HUES6 (cell line): ENCODE results near the gene PRR5L.
A peak's percentile ranks its signal among the peaks of the same experiment; 100 is the strongest.

Experiments used
- H3K27ac ChIP-seq: 2 replicates; pipeline ENCODE4 v1.7.0; 2013; ENCODE audit warnings: low read depth, mild to moderate bottlenecking, low read length, inconsistent platforms
- H3K27me3 ChIP-seq: 2 replicates; pipeline ENCODE4 v1.6.1; 2013; ENCODE audit warnings: low read length; ENCODE audit not compliant: control insufficient read depth, insufficient read depth
- H3K36me3 ChIP-seq: 2 replicates; pipeline ENCODE4 v1.6.1; 2013; ENCODE audit warnings: low read length; ENCODE audit not compliant: control insufficient read depth, insufficient read depth
- H3K4me1 ChIP-seq: 2 replicates; pipeline ENCODE4 v1.6.1; 2013; ENCODE audit warnings: low read length; ENCODE audit not compliant: control insufficient read depth, insufficient read depth
- H3K4me3 ChIP-seq: 2 replicates; pipeline ENCODE4 v1.5.1; 2013; ENCODE audit warnings: low read depth, low read length
- H3K9ac ChIP-seq: one replicate; pipeline ENCODE4 v1.6.1; 2013; ENCODE audit warnings: mild to moderate bottlenecking, low read length
- H3K9me3 ChIP-seq: 2 replicates; pipeline ENCODE4 v1.6.1; 2013; ENCODE audit warnings: low read depth, low read length; ENCODE audit not compliant: control insufficient read depth, insufficient read depth

The PRR5L gene

GRCh38 chr11:36360318-36360717 lies 64.2 kb downstream of the PRR5L start:
- H3K9ac ChIP-seq: no peak overlapping the region

GRCh38 chr11:36360826-36361415 lies 64.8 kb downstream of the PRR5L start:
- no peak overlapping the region for H3K27ac ChIP-seq
- H3K36me3 ChIP-seq: no peaks in the 10 kb centered on the region
- H3K9me3 ChIP-seq: no peaks in the 10 kb centered on the region
- 0 out of 2 replicates have a peak, but pooled peaks cover 2% of the 10 kb centered on the region for H3K27me3 ChIP-seq
- no peak overlapping the region for H3K9ac ChIP-seq
- no peak overlapping the region for H3K4me3 ChIP-seq
- H3K4me1 ChIP-seq: peaks cover 33% of the 10 kb centered on the region

More at GRCh38 chr11:36360318-36360717, 64.2 kb downstream of the PRR5L start:
- no peaks in the 10 kb centered on the region for H3K36me3 ChIP-seq
- H3K27ac ChIP-seq: no peak overlapping the region
- peaks cover 33% of the 10 kb centered on the region for H3K4me1 ChIP-seq
- H3K4me3 ChIP-seq: no peak overlapping the region
- H3K27me3 ChIP-seq: 0 out of 2 replicates have a peak, but pooled peaks cover 2% of the 10 kb centered on the region
- no peaks in the 10 kb centered on the region for H3K9me3 ChIP-seq

- Histone ChIP-seq H3K27me3 (0 out of 2 replicates have a peak, but pooled peaks cover 2% of the 10 kb centered on the region), H3K9ac (peak overlapping the region; percentile 39), H3K4me1 (peaks cover 33% of the 10 kb centered on the region), H3K27ac (no peak overlapping the region), H3K4me3 (peak overlapping the region; percentile 17; the same call in 1 of the 2 replicates), H3K36me3 (no peaks in the 10 kb centered on the region), H3K9me3 (no peaks in the 10 kb centered on the region)
These were observed 65.4 kb downstream of the PRR5L start for GRCh38 chr11:36361472-36361871.

GRCh38 chr11:36361901-36362391 lies 65.9 kb downstream of the PRR5L start:
- Histone ChIP-seq H3K27ac (no peak overlapping the region), H3K9ac (peak overlapping the region; percentile 39), H3K4me1 (peaks cover 33% of the 10 kb centered on the region), H3K36me3 (no peaks in the 10 kb centered on the region), H3K9me3 (no peaks in the 10 kb centered on the region), H3K4me3 (peak overlapping the region; percentile 17), H3K27me3 (0 out of 2 replicates have a peak, but pooled peaks cover 2% of the 10 kb centered on the region)

GRCh38 chr11:36362902-36363301 lies 66.8 kb downstream of the PRR5L start:
- Histone ChIP-seq H3K4me3 (no peak overlapping the region), H3K27ac (no peak overlapping the region), H3K9me3 (no peaks in the 10 kb centered on the region), H3K27me3 (0 out of 2 replicates have a peak, but pooled peaks cover 2% of the 10 kb centered on the region), H3K9ac (peak overlapping the region; percentile 28), H3K4me1 (peaks cover 33% of the 10 kb centered on the region), H3K36me3 (no peaks in the 10 kb centered on the region)

- Histone ChIP-seq H3K27ac (no peak overlapping the region), H3K4me1 (peaks cover 33% of the 10 kb centered on the region), H3K9ac (no peak overlapping the region), H3K9me3 (no peaks in the 10 kb centered on the region), H3K4me3 (no peak overlapping the region), H3K27me3 (0 out of 2 replicates have a peak, but pooled peaks cover 2% of the 10 kb centered on the region), H3K36me3 (no peaks in the 10 kb centered on the region)
These were observed 67.5 kb downstream of the PRR5L start for GRCh38 chr11:36363361-36364268.

GRCh38 chr11:36364551-36365325 lies 68.7 kb downstream of the PRR5L start:
- 0 out of 2 replicates have a peak, but pooled peaks cover 2% of the 10 kb centered on the region for H3K27me3 ChIP-seq
- H3K27ac ChIP-seq: no peak overlapping the region
- no peak overlapping the region for H3K9ac ChIP-seq
- no peaks in the 10 kb centered on the region for H3K36me3 ChIP-seq
- H3K4me1 ChIP-seq: peaks cover 33% of the 10 kb centered on the region
- no peak overlapping the region for H3K4me3 ChIP-seq
- no peaks in the 10 kb centered on the region for H3K9me3 ChIP-seq

GRCh38 chr11:36365907-36366306 lies 69.8 kb downstream of the PRR5L start:
- H3K4me3 ChIP-seq: no peak overlapping the region
- H3K9me3 ChIP-seq: no peaks in the 10 kb centered on the region
- no peak overlapping the region for H3K9ac ChIP-seq
- H3K4me1 ChIP-seq: peaks cover 33% of the 10 kb centered on the region
- no peak overlapping the region for H3K27ac ChIP-seq
- no peaks in the 10 kb centered on the region for H3K36me3 ChIP-seq
- 0 out of 2 replicates have a peak, but pooled peaks cover 2% of the 10 kb centered on the region for H3K27me3 ChIP-seq

- Histone ChIP-seq H3K9me3 (no peaks in the 10 kb centered on the region), H3K4me1 (peaks cover 17% of the 10 kb centered on the region), H3K9ac (no peak overlapping the region), H3K4me3 (no peak overlapping the region), H3K27ac (no peak overlapping the region), H3K27me3 (0 out of 2 replicates have a peak, but pooled peaks cover under 1% of the 10 kb centered on the region), H3K36me3 (no peaks in the 10 kb centered on the region)
These were observed 72.0 kb downstream of the PRR5L start for GRCh38 chr11:36367806-36368680.

GRCh38 chr11:36371181-36371580 lies 75.1 kb downstream of the PRR5L start:
- no peaks in the 10 kb centered on the region for H3K9me3 ChIP-seq
- no peak overlapping the region for H3K4me3 ChIP-seq
- H3K36me3 ChIP-seq: no peaks in the 10 kb centered on the region
- no peak overlapping the region for H3K9ac ChIP-seq
- H3K27me3 ChIP-seq: peaks cover 22% of the 10 kb centered on the region
- no peaks in the 10 kb centered on the region for H3K4me1 ChIP-seq
- no peak overlapping the region for H3K27ac ChIP-seq
